ENCODE measurements around the gene DNAH6. TPM values are rescaled to one million over a fixed set of nuclear protein-coding genes. Genes with fewer than 3 reads are reported as not detected.
"Not testable (repeated sequence)": the region's sequence is repeated elsewhere in the genome, so short reads cannot be mapped to it uniquely, and the experiment has no call there.

DNAH6 gene
- total RNA-seq, 4 donors from 2014 or later, result 3.2 to 9.3 (median 6.3) TPM

DNA sequence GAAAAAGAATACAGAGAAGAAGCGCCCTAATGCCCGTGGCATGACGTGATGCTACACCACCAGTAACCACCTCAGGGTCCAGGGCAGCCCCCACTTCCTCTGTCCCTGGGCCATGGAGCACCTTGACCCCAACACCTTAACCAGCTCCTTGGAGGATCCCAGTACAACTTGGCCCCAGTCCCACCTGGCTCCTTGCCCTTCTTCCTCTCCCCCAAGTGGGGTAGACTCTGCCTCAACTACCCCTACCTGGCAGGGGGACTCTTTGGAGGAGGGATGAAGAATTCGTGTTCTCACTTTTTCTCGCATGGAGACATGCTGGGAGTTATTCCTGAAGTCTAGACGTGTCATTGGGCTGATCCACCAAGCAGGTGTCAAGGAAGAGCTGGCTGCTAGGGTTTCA, 345.7 kb downstream of the DNAH6 start:
- Histone ChIP-seq H3K4me1 (no peaks in the 10 kb centered on the region), H3K27me3 (no peaks in the 10 kb centered on the region), H3K9me3 (no peaks in the 10 kb centered on the region), H3K4me3 (replicated peaks in 1 of 3) (no peak overlapping the region), H3K36me3 (no peaks in the 10 kb centered on the region), H3K27ac (no peak overlapping the region)
- no peak for DNase-seq
- no peak for TF ChIP-seq POLR2A (IDR thresholded peaks at IDR 0.05)
- TF ChIP-seq, protein P1, sequence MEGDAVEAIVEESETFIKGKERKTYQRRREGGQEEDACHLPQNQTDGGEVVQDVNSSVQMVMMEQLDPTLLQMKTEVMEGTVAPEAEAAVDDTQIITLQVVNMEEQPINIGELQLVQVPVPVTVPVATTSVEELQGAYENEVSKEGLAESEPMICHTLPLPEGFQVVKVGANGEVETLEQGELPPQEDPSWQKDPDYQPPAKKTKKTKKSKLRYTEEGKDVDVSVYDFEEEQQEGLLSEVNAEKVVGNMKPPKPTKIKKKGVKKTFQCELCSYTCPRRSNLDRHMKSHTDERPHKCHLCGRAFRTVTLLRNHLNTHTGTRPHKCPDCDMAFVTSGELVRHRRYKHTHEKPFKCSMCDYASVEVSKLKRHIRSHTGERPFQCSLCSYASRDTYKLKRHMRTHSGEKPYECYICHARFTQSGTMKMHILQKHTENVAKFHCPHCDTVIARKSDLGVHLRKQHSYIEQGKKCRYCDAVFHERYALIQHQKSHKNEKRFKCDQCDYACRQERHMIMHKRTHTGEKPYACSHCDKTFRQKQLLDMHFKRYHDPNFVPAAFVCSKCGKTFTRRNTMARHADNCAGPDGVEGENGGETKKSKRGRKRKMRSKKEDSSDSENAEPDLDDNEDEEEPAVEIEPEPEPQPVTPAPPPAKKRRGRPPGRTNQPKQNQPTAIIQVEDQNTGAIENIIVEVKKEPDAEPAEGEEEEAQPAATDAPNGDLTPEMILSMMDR (IDR thresholded peaks at IDR 0.05), result no peak
- intact Hi-C loops (cut with DNase I), result no loop called here
- WGBS, 2 donors, result 82 to 83% methylated on average over 6 of the region's 6 CpGs

- intact Hi-C loops (cut with DNase I), result no loop called here
- Histone ChIP-seq H3K36me3 (no peaks in the 10 kb centered on the region), H3K4me1 (no peaks in the 10 kb centered on the region), H3K27me3 (no peaks in the 10 kb centered on the region), H3K27ac (no peak overlapping the region), H3K4me3 (replicated peaks in 1 of 3) (no peak overlapping the region), H3K9me3 (no peaks in the 10 kb centered on the region)
- TF ChIP-seq, protein P1 (IDR thresholded peaks at IDR 0.05), result peak in 1 of 6 experiments; percentile 14
- no peak for TF ChIP-seq POLR2A (IDR thresholded peaks at IDR 0.05)
- 69 to 76% methylated on average over 6 of the region's 6 CpGs for WGBS, 2 donors
- DNase-seq, result no peak
Observed at GRCh38 chr2:84865181-84865783, 349.0 kb downstream of the DNAH6 start.

GRCh38 chr2:84866122-84866521, 349.8 kb downstream of the DNAH6 start:
- DNase-seq, result no peak
- Histone ChIP-seq H3K4me3 (replicated peaks in 1 of 3) (no peak overlapping the region), H3K27me3 (no peaks in the 10 kb centered on the region), H3K27ac (no peak overlapping the region), H3K9me3 (no peaks in the 10 kb centered on the region), H3K4me1 (no peaks in the 10 kb centered on the region), H3K36me3 (no peaks in the 10 kb centered on the region)
- 83 to 91% methylated on average over 3 of the region's 3 CpGs for WGBS, 2 donors
- intact Hi-C loops (cut with DNase I), result no loop called here
- no peak for TF ChIP-seq POLR2A (IDR thresholded peaks at IDR 0.05)

DNA sequence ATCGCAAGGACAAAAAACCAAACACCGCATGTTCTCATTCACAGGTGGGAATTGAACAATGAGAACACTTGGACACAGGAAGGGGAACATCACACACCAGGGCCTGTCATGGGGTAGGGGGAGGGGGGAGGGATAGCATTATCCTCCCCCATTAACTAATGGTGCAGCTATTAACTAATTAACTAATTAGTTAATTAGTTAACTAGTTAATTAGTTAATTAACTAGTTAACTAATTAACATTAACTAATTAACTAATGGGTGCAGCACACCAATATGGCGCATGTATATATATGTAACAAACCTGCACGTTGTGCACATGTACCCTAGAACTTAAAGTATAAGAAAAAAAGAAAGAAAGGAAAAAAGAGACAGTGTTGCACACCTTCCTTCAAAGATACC, 352.0 kb downstream of the DNAH6 start:
- H3K27ac ChIP-seq; H3K9me3 ChIP-seq; intact Hi-C loops (cut with DNase I); H3K27me3 ChIP-seq; H3K4me3 ChIP-seq (replicated peaks in 1 of 3); H3K36me3 ChIP-seq; H3K4me1 ChIP-seq; DNase-seq: not testable (repeated sequence)
- 94 to 98% methylated on average over 4 of the region's 4 CpGs for whole genome bisulfite sequencing, 2 donors

Other genes starting within 250 kb of the DNAH6 start
- 100 to 1,000 TPM; 109 to 169 (median 139) TPM for gene SUCLG1, start 57.2 kb upstream of the DNAH6 start, total RNA-seq